Thoracic aorta (tissue), 2 donors: ENCODE results near the gene COPS8. TPM values are rescaled to one million over a fixed set of nuclear protein-coding genes. Genes with fewer than 3 reads are reported as not detected.

ENCODE experiments used
- ATAC-seq: fragments of 150-250 bp; one replicate; pipeline ENCODE4 v1.8.0; 2017; ENCODE audit warnings: low read depth; ENCODE audit not compliant: insufficient number of reproducible peaks, low FRiP score
- DNase-seq: peaks from one replicate; pipeline ENCODE4 v3.0.0-alpha.2; 2020; ENCODE audit warnings: low spot score
- H3K27ac ChIP-seq, 2 donors: fragments of 200-600 bp; sonication (generic); 1 replicate in 1 of 2; 2 replicates in 1 of 2; pipeline ENCODE4 v1.5.1; 2016; ENCODE audit warnings: mild to moderate bottlenecking in 2 of 2, moderate library complexity in 2 of 2
- H3K27me3 ChIP-seq: fragments of 200-600 bp; sonication (generic); replicated peaks from 2 replicates; pipeline ENCODE4 v1.6.0; 2016; ENCODE audit warnings: mild to moderate bottlenecking; ENCODE audit not compliant: insufficient read depth
- H3K36me3 ChIP-seq: fragments of 200-600 bp; sonication (generic); one replicate; pipeline ENCODE4 v1.5.1; 2016
- H3K4me1 ChIP-seq, 2 donors: fragments of 200-600 bp; sonication (generic); 1 replicate in 1 of 2; 2 replicates in 1 of 2; pipeline versions ENCODE4 v1.5.1 to v1.6.0; 2016; ENCODE audit warnings: low read depth in 2 of 2, mild to moderate bottlenecking in 1 of 2; ENCODE audit not compliant: control insufficient read depth in 1 of 2
- H3K4me3 ChIP-seq: fragments of 200-600 bp; sonication (generic); 2 replicates; pipeline ENCODE4 v1.5.1; 2016; ENCODE audit warnings: mild to moderate bottlenecking
- H3K9me3 ChIP-seq: fragments of 200-600 bp; sonication (generic); 2 replicates; pipeline ENCODE4 v1.5.1; 2016
- total RNA-seq, 2 donors: library from RNA; depleted of rRNA; stranded (reverse); fragments of >200 nt; gene quantifications; one replicate each; pipeline versions ENCODE4 v1.1.0 to v1.2.3, GENCODE V29; 2016
- TF ChIP-seq, protein P1 (sequence below): fragments of 200-600 bp; sonication (generic); IDR thresholded peaks from one replicate; pipeline ENCODE4 v1.5.1; 2019; ENCODE audit warnings: antibody characterized with exemption

Gene COPS8
- total RNA-seq, 2 donors from 2014 or later: 62.8 to 83.7 TPM

DNA sequence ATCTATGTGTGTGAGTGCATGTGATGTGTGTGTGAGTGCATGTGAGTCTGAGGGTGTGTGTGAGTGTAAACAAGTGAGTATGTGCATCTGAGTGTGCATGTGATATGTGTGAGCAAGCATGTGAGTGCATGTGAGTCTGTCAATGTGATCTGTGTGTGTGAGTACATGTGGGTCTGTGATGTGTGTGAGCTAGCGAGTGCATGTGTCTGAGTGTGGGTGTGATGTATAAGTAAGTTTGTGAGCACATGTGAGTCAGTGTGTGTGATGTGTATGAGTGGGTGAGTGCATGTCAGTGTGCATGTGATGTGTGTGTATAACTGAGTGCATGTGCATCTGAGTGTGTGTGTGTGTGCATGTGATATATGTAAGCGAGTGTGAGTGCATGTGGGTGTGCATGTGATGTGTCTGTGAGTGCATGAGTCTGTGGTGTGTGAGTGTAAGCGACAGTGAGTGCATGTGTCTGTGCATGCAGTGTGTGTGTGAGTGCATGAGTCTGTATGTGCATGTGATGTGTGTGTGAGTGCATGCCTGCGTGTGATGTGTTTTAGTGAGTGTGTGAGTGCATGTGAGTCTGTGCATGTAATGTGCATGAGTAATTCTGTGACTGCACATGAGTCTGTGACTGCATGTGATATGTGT is 44.1 kb downstream of the COPS8 start:
- Histone ChIP-seq H3K27me3 (no peaks in the 10 kb centered on the region), H3K4me3 (no peak overlapping the region), H3K36me3 (no peaks in the 10 kb centered on the region), H3K27ac (no peak overlapping the region), H3K9me3 (no peaks in the 10 kb centered on the region), H3K4me1 (peaks cover 6 to 15% of the 10 kb centered on the region in 2 donors)
- TF ChIP-seq, protein P1, sequence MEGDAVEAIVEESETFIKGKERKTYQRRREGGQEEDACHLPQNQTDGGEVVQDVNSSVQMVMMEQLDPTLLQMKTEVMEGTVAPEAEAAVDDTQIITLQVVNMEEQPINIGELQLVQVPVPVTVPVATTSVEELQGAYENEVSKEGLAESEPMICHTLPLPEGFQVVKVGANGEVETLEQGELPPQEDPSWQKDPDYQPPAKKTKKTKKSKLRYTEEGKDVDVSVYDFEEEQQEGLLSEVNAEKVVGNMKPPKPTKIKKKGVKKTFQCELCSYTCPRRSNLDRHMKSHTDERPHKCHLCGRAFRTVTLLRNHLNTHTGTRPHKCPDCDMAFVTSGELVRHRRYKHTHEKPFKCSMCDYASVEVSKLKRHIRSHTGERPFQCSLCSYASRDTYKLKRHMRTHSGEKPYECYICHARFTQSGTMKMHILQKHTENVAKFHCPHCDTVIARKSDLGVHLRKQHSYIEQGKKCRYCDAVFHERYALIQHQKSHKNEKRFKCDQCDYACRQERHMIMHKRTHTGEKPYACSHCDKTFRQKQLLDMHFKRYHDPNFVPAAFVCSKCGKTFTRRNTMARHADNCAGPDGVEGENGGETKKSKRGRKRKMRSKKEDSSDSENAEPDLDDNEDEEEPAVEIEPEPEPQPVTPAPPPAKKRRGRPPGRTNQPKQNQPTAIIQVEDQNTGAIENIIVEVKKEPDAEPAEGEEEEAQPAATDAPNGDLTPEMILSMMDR: no peak
- DNase-seq (no peak), ATAC-seq (no peak)

DNA sequence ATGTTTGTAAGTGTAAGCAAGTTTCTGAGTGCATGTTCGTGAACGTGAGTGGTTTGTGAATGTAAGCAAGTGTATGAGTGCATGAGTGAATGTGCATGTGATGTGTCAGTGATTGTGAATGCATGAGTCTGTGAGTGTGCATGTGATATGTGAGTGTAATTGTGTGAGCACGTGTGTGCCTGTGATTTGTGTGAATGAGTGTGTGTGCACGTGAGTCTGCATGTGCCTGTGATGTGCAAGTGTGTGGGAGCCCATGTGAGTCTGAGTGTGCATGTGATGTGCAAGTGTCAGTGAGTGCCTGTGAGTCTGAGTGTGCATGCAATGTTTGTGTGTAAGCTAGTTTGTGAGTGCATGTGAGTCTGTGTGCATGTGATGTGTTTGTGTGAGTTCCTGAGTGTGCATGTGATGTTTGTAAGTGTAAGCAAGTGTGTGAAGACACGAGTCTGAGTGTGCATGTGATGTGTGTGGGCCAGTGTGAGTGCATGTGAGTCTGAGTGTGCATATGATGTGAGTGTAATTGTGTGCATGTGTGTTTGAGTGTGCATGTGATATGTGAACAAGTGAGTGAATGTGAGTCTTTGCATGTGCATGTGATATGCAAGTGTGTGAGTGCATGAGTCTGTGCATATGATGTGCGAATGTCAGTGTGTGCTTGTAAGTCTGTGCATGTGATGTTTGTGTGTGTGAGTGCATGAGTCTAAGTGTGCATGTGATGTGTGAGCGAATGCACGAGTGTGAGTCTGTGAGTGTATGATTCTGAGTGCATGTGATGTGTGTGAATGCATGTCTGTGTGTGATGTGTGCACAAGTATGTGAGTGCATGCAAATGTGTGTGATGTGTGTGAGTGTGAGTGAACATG is 45.1 kb downstream of the COPS8 start:
- Histone ChIP-seq H3K27ac (no peak overlapping the region), H3K4me3 (no peak overlapping the region), H3K4me1 (peaks cover 6 to 15% of the 10 kb centered on the region in 2 donors), H3K36me3 (no peaks in the 10 kb centered on the region), H3K9me3 (no peaks in the 10 kb centered on the region), H3K27me3 (no peaks in the 10 kb centered on the region)
- ATAC-seq: no peak
- DNase-seq: no peak
- TF ChIP-seq, protein P1: no peak

DNA sequence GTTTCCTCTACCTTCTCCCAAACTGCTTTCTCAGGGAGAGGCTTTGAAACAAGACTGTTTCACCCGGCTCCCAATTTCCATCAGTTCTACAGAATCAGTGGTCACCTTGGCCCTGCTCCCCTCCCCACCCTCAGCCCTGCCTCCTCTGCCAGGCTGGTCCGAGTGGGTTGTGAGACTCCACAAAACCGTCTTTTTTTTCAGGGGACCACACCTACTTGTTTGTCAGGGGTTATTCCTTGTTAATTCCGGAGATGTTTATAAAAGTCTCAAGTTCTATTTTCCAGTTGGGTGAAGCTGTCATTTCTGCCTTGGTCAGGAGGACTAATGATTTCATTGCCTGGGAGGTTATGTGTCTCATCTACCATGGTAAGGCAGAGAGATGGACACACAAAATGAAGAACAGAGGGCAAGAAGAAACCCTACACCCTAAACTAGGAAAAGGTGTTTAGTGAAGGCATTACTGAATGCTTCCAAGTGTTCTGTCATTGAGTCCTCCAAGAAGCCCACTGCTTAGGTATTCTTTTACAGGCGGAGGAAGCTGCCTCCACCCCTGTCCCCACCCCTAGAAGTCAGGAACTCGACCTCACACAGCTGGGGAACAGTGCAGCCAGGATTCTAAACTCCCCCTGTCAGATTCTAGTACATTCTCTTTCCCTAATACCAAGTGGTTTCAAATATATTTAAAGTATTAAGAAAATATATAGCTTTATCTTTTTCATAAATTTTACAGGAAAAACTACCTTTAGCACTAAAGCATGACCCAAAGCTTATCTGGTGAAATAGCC is 46.3 kb downstream of the COPS8 start:
- H3K27ac ChIP-seq: no peak overlapping the region
- DNase-seq: no peak

DNA sequence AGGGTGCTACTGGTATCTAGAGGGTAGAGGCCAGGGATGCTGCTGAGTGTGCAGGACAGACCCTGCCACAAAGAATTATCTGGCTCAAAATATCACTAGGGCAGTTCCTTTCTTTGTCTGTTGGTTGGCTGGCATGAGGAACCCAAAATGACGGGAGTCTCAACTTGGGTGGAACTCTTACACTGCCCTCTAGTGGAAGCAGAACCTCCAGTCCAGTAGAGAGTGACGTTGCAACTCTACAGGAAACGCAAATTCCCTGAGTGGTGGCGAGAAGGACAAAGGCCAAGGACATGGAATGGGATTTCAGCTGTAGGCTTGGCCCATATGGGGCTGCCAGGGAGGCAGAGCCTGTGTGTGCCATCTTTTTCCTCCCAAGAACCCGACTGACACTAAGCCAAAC is 47.1 kb downstream of the COPS8 start:
- Histone ChIP-seq H3K36me3 (no peaks in the 10 kb centered on the region), H3K27ac (no peak overlapping the region), H3K27me3 (no peaks in the 10 kb centered on the region), H3K4me1 (peaks cover 5 to 11% of the 10 kb centered on the region in 2 donors), H3K4me3 (no peak overlapping the region), H3K9me3 (no peaks in the 10 kb centered on the region)
- DNase-seq (no peak), ATAC-seq (no peak)
- TF ChIP-seq, protein P1: no peak

More for the DNA sequence above, 46.3 kb downstream of the COPS8 start:
- H3K36me3 ChIP-seq: no peaks in the 10 kb centered on the region
- TF ChIP-seq, protein P1: no peak
- ATAC-seq: no peak
- no peak overlapping the region for H3K4me3 ChIP-seq
- no peaks in the 10 kb centered on the region for H3K9me3 ChIP-seq
- H3K27me3 ChIP-seq: no peaks in the 10 kb centered on the region
- H3K4me1 ChIP-seq: peaks cover 6 to 15% of the 10 kb centered on the region in 2 donors
